ENCODE results near the gene CCL1.

DNA sequence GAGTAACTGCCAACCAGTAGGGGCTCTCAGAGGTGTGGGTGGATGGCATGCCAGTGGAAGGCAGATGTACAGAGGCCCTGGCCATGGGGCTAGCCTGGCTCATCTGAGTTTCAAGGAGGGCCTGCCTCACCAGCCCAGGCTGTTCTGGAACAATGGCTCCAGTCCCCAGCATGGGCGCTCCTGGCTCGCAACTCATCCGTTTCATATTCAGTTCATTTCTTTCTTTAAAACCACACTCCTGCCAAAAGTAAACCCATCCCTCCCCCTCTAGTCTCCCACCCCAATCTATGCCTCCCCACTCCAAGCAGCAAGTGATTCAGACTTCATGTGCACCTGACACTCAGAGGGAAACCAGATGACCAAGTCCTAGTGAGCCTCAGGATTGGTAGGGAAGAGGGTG, 4.4 kb downstream of the CCL1 start:
- TF ChIP-seq CTCF (IDR thresholded peaks at IDR 0.05) (no peak), POLR2AphosphoS5 (IDR thresholded peaks at IDR 0.05; ENCODE audit: low read depth, low read length) (no peak), SIN3A (IDR thresholded peaks at IDR 0.05; ENCODE audit: borderline replicate concordance, insufficient read depth, low read depth, low read length) (no peak)
- TF ChIP-seq, protein P1, sequence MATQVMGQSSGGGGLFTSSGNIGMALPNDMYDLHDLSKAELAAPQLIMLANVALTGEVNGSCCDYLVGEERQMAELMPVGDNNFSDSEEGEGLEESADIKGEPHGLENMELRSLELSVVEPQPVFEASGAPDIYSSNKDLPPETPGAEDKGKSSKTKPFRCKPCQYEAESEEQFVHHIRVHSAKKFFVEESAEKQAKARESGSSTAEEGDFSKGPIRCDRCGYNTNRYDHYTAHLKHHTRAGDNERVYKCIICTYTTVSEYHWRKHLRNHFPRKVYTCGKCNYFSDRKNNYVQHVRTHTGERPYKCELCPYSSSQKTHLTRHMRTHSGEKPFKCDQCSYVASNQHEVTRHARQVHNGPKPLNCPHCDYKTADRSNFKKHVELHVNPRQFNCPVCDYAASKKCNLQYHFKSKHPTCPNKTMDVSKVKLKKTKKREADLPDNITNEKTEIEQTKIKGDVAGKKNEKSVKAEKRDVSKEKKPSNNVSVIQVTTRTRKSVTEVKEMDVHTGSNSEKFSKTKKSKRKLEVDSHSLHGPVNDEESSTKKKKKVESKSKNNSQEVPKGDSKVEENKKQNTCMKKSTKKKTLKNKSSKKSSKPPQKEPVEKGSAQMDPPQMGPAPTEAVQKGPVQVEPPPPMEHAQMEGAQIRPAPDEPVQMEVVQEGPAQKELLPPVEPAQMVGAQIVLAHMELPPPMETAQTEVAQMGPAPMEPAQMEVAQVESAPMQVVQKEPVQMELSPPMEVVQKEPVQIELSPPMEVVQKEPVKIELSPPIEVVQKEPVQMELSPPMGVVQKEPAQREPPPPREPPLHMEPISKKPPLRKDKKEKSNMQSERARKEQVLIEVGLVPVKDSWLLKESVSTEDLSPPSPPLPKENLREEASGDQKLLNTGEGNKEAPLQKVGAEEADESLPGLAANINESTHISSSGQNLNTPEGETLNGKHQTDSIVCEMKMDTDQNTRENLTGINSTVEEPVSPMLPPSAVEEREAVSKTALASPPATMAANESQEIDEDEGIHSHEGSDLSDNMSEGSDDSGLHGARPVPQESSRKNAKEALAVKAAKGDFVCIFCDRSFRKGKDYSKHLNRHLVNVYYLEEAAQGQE (IDR thresholded peaks at IDR 0.05; ENCODE audit: insufficient read depth in 1 of 2, low read depth in 2 of 2, low read length in 1 of 2): no peak
